NB4 (cell line): Measurements from ENCODE around the gene SBDS.
"Not testable (repeated sequence)": the region's sequence is repeated elsewhere in the genome, so short reads cannot be mapped to it uniquely, and the experiment has no call there.

ENCODE experiments used
- CTCF ChIP-seq: IDR thresholded peaks from one replicate; pipeline ENCODE4 v1.5.1; 2012; ENCODE audit warnings: low read depth, low read length
- MAX ChIP-seq: IDR thresholded peaks from 2 replicates; pipeline ENCODE4 v1.6.1; 2011; ENCODE audit warnings: low read depth, low read length
- MYC ChIP-seq: IDR thresholded peaks from 2 replicates; pipeline ENCODE4 v1.6.1; 2011; ENCODE audit warnings: low read depth, low read length
- POLR2A ChIP-seq: IDR thresholded peaks from 2 replicates; pipeline ENCODE4 v1.6.1; 2011; ENCODE audit warnings: mild to moderate bottlenecking; ENCODE audit not compliant: insufficient read length; ENCODE audit errors: extremely low read depth

- not testable (repeated sequence) for TF ChIP-seq CTCF, MYC, POLR2A, MAX
Observed at GRCh38 chr7:66979013-66979412, 16.4 kb downstream of the SBDS start.
